Measurements from ENCODE around the gene RCC2.

RCC2 gene

DNA sequence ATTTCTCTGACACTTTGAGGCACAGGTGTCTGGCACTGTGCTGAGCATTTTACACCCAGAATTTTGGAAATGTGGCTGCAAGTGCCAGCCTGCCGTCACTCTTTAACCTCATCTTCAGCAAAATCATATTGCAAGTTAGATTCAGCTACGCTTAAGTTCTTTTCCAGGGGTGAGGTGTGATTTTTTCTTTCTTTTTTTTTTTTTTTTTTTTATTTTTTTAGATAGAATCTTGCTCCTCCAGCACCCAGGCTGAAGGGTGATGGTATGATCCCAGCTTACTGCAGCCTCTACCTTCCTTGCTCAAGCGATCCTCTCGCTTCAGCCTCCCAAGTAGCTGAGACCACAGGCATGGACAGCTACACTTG lies 2.5 kb upstream of the RCC2 start:
- DNase-seq (ENCODE audit: low read depth), result no peak

DNA sequence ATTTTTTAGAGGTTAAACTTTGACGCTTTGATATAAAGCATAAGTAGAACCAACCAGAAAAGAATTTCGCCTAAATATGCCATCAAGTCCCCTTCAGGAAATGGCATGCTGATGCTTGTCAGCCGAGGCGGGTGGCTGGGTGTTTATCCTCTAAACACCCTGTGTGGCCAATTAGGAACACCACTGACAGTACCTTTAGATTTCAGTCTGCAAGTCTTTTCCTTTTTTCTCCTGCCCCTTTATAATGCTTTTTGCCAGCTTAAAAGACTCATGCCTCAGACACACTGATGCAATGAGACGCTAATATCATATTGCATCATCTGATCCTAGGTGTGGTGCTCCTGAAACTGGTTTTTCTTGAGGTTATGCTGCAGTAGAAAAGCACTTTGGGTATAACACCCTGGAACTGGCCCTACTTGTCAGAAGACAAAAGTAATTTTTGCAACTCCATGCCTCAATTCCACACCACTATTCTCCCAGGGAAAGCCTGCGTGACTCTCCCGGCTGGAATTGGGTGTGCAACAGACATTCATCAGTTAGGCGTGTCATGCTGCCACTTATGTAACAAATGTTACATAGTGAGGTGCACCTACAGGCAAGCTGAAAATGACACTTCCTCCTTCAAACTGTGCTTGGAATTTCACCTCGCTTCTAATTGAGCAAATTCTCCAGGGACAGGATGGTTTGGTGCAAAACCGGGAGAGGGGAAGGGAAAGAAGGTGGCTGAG lies 2.0 kb upstream of the RCC2 start:
- DNase-seq (ENCODE audit: low read depth), result no peak

DNA sequence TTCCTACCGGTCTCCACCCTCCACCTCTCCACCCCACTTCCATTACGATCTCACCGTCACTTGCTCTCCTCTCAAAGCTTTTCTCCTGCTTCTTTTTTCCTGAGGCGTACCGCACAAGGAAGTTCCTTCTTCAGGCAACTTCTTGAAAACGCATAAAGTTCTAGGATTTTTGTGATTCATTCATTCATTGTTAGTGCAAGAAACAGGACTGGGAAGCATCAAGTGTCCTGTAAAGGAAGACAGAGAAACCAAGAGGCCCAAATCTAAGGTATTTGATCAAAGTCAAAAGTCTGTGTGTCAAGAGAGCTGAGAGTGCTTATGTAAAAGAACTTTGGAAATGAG lies 1.3 kb upstream of the RCC2 start:
- DNase-seq (ENCODE audit: low read depth), result no peak

DNA sequence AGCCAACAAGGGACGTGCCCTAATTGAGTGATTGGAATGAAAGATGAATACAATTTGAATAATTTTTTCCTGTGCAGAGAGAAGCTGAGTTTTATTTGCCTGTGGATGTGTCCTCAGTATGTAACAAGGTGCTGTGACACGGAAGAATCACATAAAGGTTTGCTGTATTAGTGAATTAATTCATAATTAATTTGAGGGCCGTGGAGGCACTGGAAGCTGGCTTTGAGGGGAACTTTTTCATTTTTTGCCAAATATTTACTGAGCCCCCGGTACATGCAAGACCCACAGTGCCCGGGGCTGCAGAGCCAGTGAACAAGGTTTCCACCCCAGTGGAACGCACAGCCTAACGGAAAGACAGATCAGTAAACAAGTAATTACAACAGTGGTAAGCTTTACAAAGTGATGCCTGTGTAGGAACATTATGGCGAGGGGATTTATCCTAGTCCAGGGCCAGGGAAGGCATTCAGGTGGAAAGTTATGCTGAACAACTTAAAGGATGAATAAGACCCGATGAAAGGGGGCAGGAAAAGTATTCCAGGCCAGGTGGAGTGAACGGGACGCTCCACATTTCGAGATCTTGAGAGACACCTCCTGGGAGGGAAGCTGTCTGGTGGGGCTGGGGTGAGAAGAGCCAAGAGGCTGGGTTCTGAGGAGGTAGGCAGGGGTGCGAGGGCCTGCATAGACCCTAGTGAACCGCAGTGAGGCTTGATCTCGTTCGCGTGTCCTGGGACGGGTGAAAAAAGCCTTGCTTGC lies 773 bp upstream of the RCC2 start:
- DNase-seq (ENCODE audit: low read depth), result no peak

DNA sequence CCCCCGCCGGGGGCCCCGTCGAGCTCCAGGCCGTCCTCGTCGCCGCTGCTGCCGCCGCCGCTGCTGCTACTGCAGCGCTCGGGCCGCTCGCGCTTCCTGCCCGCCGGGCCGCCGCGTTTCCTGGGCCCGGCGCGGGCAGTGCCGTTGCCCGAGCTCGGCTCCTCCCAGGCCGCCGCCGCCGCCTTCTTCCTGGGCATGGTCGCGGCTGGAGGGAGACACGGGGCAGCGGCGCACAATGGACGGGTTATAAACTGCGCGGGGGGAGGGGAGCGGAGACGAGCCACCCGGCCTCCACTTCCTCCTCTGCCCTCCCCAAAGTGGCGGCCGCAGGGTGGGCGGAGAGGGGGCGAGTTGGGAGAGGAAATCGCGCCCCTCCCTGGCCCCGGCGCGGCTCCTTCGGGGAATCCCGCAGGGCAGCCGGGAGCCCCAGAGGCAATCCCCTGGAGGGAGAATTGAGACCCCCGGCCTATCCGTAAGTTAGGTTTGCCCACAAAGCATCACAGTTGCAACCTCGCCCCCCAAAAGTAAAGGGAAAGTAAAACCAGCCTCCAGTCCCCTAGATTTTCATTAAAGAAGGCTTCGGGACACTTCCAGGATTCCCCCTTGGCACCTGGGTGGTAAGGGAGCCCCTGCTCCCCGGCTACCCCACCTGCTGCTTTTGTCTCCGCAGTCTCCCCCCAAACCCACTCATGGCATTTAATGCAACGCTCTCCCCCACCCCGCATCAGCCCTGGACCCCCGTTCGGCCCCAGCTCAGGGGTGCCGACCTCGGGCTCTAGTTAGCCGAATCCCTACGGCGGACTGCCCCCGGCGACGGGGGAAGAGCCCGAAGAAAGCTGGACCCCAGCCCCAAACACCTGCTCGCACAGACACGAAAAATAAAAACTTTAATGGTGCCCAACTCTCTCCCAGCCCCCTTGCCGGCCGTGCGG lies 893 bp downstream of the RCC2 start:
- peak; percentile 40 for DNase-seq (ENCODE audit: low read depth)

DNA sequence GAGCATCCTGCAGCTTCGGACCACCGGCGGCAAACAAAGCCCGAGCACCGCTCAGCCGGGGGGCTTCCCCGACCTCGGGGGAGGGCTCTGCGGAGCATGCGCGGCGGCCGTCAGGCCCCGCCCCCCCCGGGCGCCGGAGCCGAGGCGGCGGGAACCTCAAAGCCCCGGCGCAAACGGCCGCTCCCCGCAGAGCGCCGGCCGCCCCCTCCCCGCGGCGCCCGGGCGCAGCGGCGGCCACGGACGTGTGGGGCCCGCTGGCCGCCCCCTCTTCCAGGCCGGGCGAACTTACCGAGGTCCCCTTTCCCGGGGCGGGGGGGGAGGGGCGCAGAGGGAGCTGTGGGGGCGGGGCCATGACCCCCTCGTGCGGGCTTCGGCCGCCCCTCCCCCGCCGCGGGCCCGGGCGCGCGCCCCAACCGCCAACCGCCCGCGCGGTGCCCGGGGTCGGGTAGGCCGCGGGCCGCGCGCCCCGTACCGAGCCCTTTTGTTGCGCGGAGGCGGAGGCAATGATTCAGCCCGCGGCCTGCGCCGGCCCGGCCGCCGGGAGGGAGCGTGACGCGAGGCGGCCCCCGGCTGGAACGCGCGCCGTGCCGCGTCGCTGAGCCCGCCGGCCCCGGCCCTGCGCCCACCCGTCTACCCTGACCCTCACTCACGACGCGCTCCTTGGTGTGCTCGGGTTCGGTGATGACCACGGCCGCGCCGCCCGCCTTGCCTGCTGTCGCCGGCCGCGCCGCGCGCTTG lies 1.7 kb downstream of the RCC2 start:
- peak; percentile 33 for DNase-seq (ENCODE audit: low read depth)

DNA sequence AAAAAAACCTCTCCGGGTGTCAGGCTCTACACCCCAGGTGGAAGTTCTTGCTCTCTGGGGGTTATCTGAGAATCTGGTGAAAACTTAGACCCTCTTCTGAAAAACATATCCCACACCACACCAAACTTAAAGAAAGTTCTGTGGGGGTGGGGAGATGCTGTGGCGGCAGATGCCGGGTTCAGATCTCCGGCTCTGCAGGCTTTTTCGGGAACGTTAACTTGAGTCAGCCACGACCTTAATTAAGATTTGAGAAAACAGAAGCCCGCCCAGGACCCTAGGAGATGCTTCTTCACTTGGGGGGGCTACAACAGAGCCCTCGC lies 2.3 kb downstream of the RCC2 start:
- DNase-seq (ENCODE audit: low read depth), result no peak

DNA sequence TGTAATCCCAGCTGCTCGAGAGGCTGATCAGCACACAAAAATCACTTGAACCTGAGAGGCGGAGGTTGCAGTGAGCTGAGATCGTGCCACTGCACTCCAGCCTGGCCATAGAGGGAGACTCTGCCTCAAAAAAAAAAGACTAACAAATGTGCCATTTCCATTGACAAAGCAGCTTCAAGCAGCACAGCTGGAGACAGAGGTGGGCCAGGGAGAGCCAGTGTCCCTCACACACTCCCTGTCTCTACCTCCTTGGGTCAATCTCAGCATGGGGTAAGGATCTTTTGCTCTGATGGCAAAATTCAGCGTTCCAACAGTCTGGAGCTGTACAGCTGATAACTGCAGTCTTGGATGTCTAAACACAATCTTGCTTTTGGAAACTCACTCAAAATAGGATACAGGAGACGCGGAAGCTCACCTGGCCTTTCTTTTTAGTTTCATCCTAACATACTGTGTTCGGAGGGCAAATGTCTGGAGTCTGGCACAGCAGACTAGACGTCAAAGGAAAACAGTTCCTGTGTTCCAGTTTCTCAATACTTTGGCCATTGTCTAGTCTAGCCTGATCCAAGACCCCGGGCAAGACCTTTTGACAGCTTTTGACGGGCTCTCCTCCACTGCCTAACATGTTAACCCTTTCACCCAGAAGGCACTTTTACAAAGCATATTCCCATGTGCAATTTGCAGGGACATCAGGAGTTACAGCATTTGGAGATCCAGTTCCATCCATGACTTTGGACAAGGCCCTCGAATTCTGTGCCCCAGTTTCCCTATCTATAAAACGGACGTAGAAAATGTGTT lies 2.9 kb downstream of the RCC2 start:
- no peak for DNase-seq (ENCODE audit: low read depth)

DNA sequence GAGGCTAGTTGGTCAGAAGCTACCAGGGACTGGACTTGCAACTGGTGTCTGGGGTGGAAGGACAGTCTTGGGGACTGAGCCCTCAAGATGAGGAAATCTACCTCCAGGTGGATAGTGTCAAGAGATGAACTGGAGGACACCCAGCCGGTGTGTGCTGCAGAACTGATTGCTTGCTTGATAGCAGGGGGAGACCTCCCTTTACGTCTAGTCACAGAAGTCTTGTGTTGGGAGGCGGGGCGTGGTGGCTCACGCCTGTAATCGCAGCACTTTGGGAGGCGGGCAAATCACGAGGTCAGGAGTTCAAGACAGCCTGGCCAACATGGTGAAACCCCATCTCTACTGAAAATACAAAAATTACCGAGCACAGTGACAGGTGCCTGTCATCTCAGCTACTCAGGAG lies 4.9 kb downstream of the RCC2 start:
- no peak for DNase-seq (ENCODE audit: low read depth)

DNA sequence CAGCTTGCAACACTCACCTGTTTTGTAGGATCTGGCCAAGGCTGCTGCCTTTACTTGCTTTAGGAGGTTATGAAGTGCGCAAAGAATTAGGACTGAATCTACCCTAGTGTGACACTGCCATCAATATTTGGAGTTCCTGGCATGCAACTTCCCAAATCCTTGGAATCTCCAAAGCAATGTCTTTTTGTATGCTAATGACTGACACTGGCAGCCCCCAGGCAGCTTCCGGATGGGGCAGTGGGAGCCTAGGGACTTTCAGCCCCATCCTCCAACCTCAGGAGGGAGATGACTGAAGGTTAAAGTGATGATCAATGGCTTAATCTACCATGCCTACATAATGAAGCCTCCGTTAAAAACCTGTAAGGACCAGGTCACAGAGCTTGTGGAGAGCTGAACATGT lies 5.5 kb downstream of the RCC2 start:
- no peak for DNase-seq (ENCODE audit: low read depth)

DNA sequence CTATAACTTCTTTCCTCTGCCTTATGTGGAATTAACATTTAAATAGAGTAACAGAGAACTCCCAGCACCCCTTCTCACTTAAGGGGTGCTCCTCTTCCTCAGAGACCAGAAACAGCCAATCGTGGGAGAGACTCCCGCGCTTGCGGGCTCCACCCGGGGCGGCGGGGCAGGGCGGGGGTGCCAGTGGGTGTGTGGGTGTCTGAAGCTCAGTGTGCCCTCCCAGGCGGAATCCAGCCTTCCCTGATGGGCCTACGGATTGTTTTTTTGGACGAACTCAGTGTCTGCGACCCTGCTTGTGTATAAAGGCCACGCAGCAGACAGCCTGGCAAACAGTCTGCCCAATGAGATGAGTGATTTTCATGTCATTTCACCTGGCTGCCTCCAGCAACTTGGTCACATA lies 6.2 kb downstream of the RCC2 start:
- DNase-seq (ENCODE audit: low read depth), result no peak

DNA sequence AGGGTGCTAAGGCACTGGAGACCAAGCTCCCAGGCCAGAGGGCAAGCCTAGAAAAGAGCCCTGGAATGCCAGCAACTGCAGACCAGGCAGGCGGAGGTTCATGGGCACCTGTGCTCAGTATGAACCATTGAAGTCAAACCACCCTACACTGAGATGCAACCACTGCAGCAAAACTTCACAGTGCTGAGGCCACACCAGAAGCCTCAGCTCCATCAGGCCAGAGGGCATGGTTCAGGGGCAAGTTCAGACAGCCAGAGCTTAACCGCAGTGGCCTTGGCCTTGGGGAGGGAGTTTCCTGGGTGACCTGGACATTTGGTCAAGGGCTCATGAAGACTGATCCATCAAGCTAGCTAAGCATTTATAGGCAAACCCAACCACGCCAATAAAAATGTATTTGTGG lies 7.1 kb downstream of the RCC2 start:
- DNase-seq (ENCODE audit: low read depth), result no peak

DNA sequence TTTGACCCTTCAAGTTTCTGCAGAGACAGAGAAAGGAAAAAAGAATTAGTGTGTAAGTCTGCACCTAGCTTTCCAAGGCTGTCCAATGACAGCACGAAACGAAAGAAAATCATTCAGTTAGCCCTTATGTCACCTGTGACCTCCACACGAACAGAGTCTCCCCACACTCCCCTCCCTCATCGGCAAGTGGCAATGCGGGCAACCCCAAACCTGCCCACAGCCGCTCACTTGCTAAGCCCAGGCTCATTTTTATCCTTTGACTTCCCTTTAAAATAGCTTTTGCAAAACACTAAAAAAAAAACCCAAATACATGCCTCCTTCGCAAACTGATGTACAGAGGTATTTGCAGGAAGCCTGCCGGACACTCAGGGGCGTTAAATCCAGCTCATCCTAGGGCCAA lies 10.3 kb downstream of the RCC2 start:
- DNase-seq (ENCODE audit: low read depth), result no peak

DNA sequence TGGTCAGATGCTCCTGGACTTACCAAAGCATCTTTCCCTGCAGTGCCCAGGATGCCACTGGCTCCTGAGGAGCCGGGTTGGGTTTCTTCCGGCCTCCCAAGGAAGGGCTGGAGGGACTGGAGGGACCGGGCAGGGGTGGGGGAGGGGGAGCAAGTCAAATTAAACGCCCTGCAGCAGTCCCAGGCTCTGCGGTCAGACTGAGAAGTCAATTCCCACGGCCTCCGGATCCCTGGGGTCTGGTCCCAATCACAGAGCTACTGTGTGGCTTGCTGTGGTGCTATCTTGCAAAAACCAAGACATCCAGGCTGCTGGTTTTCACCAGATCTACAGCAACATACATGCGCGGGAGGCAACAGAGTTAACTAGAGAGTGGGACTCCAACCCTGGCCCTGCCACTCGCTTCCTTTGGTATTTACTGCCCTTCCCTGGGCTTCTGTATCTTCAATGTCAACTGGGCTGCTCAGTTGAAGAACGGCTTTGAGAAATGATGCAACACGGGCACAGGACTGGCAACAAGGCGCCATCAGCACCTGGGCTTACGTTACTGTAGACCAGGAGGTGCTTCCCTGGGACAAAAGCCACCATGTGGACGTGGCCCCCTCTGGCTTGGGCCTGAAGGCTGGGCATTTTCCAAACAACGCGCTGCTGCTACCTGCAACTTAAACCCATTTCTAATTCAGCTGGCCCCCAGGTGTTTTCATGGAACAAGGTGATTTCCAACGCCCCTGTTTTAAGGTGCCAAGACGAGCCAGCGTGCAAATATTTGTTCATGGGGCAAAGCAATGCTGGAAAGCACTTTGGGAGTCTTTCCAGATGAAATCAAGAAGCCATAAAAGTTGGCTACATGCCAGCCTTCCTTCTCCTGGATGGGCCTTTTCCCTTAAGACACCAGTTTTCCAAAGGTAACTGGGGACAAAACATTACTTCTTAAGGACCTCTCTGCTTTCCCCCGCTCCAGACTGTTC lies 11.5 kb downstream of the RCC2 start:
- DNase-seq (ENCODE audit: low read depth), result no peak

DNA sequence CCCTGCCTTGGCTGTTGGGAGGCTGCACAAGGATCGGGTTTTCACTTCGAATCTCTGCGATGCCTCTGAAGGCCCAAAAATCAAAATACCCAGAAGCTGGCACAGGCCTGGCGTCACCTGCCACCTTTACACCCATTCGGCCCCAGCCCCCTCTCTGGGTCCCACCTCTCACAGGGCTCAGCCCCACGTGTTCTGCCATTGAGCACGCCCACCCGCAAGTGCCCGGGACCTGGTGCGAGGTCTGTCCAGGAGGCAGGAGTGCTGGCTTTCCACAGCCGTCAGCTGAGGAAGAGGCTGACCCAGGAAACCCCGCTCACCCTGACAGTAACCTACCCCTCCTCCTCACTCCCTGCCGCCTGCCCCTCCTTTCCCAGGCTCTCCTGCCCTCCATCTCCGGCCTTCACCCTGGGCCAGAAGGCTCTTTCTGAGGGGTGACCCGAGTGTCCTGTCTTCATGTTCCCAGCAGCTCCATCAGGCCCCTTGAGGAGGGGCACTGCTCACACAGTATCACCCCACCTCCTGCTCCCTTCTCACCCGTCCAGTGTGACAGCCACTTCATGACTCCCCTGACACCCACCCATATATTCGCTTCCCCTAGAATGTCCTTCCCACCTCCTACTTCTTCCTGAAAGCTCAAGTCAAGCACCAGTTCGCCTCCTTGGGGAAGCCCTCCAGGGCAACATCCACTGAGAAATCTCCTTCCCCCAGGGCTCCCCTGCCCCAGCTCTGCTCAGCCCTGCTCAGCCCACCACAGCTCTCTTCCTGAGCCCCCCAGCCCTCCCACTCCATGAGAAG lies 13.5 kb downstream of the RCC2 start:
- no peak for DNase-seq (ENCODE audit: low read depth)

DNA sequence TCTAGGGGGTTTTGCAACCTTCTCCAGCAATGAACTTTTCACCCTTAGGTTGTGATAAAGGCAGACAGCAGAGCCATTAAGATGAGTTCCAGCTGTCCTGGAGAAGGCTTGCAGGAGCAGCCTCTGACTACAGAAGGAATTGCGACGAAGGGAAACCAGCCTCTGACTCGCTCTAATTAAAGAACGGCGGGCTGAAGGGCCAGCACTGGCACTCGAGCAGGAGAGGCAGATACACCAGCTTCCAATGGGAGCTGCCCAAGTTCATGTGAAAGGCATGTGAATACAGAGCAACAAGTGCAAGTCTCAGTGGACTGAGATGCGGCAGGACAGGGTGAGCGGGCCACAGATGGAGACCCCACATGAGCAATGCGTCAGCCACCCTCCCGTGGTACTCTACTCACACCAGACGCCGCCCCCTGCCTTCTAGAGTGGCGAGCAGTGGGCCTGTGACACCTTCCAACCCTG lies 15.7 kb downstream of the RCC2 start:
- no peak for DNase-seq (ENCODE audit: low read depth)

DNA sequence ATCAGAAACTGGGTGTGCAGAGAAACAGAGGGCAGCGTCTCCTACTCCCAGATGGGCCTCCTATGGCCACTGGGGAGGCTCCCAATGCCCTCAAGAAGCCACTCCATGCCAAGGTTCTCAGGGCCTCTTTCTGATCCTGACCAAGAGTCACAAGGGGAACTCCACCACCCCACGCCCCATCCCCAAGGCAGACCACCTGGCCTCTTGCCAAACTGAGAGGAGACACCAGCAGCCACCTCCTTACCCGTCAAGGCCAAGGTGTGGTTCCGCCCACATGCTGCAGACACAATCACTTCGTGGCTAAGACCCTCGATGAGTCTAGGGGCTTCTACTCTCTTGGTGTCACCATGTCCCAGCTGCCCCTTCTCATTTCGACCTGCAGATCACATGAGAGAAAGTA lies 17.0 kb downstream of the RCC2 start:
- DNase-seq (ENCODE audit: low read depth), result no peak

DNA sequence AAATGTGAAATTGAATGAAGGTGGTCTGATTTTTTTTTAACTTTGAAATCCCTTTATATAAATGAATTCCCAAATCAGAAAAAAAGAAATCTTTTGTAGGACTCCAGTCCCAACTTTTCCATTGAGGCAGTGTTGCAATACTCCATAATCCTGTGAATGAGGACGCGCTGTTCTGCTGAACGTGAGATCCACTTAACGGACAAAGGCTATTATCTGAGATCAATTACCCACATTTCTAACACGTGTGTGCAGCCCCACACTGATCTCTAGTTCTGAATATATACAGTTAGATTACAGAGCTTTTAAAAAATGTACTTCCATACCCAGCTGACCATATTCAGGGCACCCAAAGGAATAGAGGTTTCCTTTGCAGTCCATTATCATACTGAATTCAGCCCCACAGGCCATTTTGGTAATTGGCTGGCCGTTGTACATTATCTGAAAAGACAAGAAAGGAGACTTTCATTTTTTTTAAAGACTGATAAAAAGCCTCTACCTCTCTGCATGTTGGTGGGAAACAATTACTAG lies 19.0 kb downstream of the RCC2 start:
- no peak for DNase-seq (ENCODE audit: low read depth)
